ENCODE measurements around the gene NLRC5. TPM values are rescaled to one million over a fixed set of nuclear protein-coding genes. Genes with fewer than 3 reads are reported as not detected.
"Not testable (repeated sequence)": the region's sequence is repeated elsewhere in the genome, so short reads cannot be mapped to it uniquely, and the experiment has no call there.

The NLRC5 gene
- total RNA-seq, 4 donors from 2014 or later = 14.9 to 77.0 (median 23.9) TPM

DNA sequence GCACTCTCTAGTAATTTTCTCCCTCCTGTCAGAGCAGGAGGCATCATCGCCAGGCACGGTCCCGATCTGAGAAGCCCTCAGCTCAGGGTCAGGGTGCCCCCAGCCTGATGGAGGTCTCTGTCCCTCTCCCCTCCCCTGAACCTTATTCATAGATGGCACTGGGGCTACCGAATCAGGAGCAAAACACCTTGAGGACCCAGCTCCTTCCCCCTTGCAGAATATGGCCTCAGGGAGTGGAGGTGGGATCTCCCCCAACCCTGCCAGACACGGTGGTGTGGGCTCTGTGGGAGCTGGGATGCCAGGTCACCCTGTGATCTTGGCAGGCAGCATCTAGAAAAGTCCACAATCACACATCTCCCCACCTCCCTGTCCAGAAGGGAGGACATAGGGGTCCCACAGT, 105.6 kb downstream of the NLRC5 start:
- TF ChIP-seq, protein P1, sequence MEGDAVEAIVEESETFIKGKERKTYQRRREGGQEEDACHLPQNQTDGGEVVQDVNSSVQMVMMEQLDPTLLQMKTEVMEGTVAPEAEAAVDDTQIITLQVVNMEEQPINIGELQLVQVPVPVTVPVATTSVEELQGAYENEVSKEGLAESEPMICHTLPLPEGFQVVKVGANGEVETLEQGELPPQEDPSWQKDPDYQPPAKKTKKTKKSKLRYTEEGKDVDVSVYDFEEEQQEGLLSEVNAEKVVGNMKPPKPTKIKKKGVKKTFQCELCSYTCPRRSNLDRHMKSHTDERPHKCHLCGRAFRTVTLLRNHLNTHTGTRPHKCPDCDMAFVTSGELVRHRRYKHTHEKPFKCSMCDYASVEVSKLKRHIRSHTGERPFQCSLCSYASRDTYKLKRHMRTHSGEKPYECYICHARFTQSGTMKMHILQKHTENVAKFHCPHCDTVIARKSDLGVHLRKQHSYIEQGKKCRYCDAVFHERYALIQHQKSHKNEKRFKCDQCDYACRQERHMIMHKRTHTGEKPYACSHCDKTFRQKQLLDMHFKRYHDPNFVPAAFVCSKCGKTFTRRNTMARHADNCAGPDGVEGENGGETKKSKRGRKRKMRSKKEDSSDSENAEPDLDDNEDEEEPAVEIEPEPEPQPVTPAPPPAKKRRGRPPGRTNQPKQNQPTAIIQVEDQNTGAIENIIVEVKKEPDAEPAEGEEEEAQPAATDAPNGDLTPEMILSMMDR (IDR thresholded peaks at IDR 0.05) = no peak
- TF ChIP-seq POLR2A (IDR thresholded peaks at IDR 0.05) = no peak
- Histone ChIP-seq H3K9me3 (no peaks in the 10 kb centered on the region), H3K4me3 (no peak overlapping the region), H3K27ac (no peak overlapping the region), H3K4me1 (peaks cover 0 to 12% of the 10 kb centered on the region in 2 donors), H3K27me3 (no peaks in the 10 kb centered on the region), H3K36me3 (no peaks in the 10 kb centered on the region)
- DNase-seq = no peak
- intact Hi-C loops (cut with DNase I; ENCODE audit: low total_unique reads) = loop anchor here (5.0 kb wide), 1 partner anchor 322 kb away; no protein-coding TSS in a partner anchor

DNA sequence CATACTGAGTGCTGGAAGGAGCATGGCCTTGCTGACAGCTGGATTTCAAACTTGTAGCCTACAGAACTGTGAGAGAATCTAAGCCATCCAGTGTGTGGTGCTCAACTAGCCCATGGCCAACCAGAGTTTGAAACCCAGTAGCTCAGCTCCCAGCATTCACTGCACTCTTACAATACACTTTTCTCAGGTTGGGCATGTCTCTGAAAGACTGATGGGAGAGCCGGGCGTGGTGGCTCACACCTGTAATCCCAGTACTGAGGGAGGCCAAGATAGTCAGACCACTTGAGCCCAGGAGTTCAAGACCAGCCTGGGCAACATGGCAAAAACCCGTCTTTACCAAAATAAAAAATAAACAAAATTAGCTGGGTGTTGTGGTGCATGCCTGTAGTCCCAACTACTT, 106.8 kb downstream of the NLRC5 start:
- Histone ChIP-seq H3K4me1 (peaks cover 0 to 11% of the 10 kb centered on the region in 2 donors), H3K9me3 (no peaks in the 10 kb centered on the region), H3K27ac (no peak overlapping the region), H3K36me3 (no peaks in the 10 kb centered on the region), H3K4me3 (no peak overlapping the region), H3K27me3 (no peaks in the 10 kb centered on the region)
- TF ChIP-seq, protein P1 (IDR thresholded peaks at IDR 0.05) = no peak
- TF ChIP-seq POLR2A (IDR thresholded peaks at IDR 0.05) = no peak
- no peak for DNase-seq
- intact Hi-C loops (cut with DNase I; ENCODE audit: low total_unique reads) = no loop called here

DNA sequence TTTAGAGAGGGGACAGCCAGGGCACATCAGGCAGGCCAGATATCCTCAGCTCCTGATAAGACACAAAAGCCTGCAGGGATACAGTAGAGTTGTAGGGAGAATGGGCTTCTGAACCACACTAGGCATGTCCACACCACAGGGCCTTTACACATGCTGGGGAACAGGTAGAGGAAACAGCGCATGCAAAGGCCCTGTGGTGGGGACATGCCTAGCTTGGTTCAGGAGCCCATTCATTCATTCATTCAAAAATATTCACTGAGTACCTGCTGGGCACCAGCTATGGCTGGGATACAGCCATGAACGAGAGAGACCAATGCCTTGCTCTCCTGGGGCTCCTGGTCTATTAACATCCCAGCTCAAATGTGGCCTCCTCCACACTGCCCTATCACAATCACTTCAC, 107.4 kb downstream of the NLRC5 start:
- Histone ChIP-seq H3K27me3 (no peaks in the 10 kb centered on the region), H3K36me3 (no peaks in the 10 kb centered on the region), H3K27ac (no peak overlapping the region), H3K4me1 (peaks cover 0 to 6% of the 10 kb centered on the region in 2 donors), H3K9me3 (no peaks in the 10 kb centered on the region), H3K4me3 (no peak overlapping the region)
- no peak for TF ChIP-seq POLR2A (IDR thresholded peaks at IDR 0.05)
- TF ChIP-seq, protein P1 (IDR thresholded peaks at IDR 0.05) = no peak
- intact Hi-C loops (cut with DNase I; ENCODE audit: low total_unique reads) = no loop called here
- no peak for DNase-seq

DNA sequence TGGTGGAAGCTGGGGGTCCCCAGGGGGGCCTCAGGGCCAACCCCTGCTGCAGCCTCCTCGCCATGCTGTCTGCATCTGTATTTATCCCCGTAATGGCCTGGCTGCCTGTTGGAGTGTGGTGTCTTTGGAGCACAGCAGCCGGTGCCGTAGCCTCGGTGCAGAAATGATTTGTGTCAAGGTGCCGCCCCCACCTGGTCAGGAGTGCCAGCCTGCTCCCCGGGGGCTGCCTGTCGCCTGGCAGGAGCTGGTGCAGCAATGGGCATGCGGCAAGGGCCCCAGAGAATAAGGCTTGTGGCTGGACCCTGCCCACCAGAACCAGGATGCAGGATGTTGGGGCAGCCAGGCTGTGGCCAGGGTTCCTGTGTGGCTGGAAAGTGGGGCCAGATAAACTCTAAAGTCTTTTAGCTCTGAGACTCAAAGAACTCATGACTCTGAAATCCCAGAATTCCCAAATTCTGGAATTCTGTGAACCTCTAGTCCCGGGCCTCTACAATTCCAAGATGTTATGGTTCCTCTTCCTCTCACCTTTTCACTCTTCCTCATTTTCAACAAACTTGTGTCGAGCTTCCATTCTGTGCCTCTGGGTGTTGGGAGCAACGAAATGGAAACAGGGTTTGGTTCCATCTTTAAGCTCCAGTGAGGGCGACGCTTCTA, 109.0 kb downstream of the NLRC5 start:
- intact Hi-C loops (cut with DNase I; ENCODE audit: low total_unique reads) = no loop called here
- no peak for DNase-seq

DNA sequence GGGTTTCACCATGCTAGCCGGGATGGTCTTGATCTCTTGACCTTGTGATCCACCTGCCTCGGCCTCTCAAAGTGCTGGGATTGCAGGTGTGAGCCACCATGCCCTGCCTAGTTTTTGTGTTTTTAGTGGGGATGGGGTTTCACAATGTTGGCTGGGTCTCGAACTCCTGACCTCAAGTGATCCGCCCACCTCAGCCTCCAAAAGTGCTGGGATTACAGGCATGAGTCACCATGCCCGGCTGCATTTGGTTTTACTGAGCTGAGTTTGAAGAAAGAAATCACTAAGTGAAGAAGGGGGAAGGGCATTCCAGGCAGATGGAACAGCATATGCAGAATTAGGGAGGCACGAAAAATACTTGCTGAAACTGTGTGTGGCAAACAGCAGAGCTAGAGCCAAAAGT, 110.6 kb downstream of the NLRC5 start:
- intact Hi-C loops (cut with DNase I; ENCODE audit: low total_unique reads); H3K27me3 ChIP-seq; H3K36me3 ChIP-seq; H3K4me3 ChIP-seq; DNase-seq; H3K27ac ChIP-seq; H3K4me1 ChIP-seq; H3K9me3 ChIP-seq: not testable (repeated sequence)

More for the DNA sequence above, 109.0 kb downstream of the NLRC5 start:
- H3K4me3 ChIP-seq = no peak overlapping the region
- H3K27me3 ChIP-seq = no peaks in the 10 kb centered on the region
- H3K27ac ChIP-seq = no peak overlapping the region
- no peaks in the 10 kb centered on the region for H3K9me3 ChIP-seq
- peaks cover 0 to 6% of the 10 kb centered on the region in 2 donors for H3K4me1 ChIP-seq
- no peak for TF ChIP-seq POLR2A (IDR thresholded peaks at IDR 0.05)
- TF ChIP-seq, protein P1 (IDR thresholded peaks at IDR 0.05) = no peak
- H3K36me3 ChIP-seq = no peaks in the 10 kb centered on the region
